ENCODE results near the gene ERBB4.

Gene ERBB4

GRCh38 chr2:212066546-212066945, 472.1 kb downstream of the ERBB4 start:
- H3K4me3 ChIP-seq (ENCODE audit: control insufficient read depth, low read depth, low read length), result no peak overlapping the region
- DNase-seq (ENCODE audit: low read depth), result no peak
- TF ChIP-seq CTCF (conservative IDR thresholded peaks at IDR 0.05; ENCODE audit: control insufficient read depth, insufficient read depth, low read depth, low read length), result no peak

GRCh38 chr2:212064318-212064717, 474.3 kb downstream of the ERBB4 start:
- TF ChIP-seq CTCF (conservative IDR thresholded peaks at IDR 0.05; ENCODE audit: control insufficient read depth, insufficient read depth, low read depth, low read length), result no peak
- DNase-seq (ENCODE audit: low read depth), result no peak
- H3K4me3 ChIP-seq (ENCODE audit: control insufficient read depth, low read depth, low read length), result no peak overlapping the region

- no peak for TF ChIP-seq CTCF (conservative IDR thresholded peaks at IDR 0.05; ENCODE audit: control insufficient read depth, insufficient read depth, low read depth, low read length)
- peak; percentile 82 for DNase-seq (ENCODE audit: low read depth)
- no peak overlapping the region for H3K4me3 ChIP-seq (ENCODE audit: control insufficient read depth, low read depth, low read length)
Observed at GRCh38 chr2:212052412-212053159, 486.0 kb downstream of the ERBB4 start.

GRCh38 chr2:212050871-212051270, 487.7 kb downstream of the ERBB4 start:
- TF ChIP-seq CTCF (conservative IDR thresholded peaks at IDR 0.05; ENCODE audit: control insufficient read depth, insufficient read depth, low read depth, low read length), result no peak
- DNase-seq (ENCODE audit: low read depth), result no peak

GRCh38 chr2:212042562-212042961, 496.0 kb downstream of the ERBB4 start:
- no peak for DNase-seq (ENCODE audit: low read depth)
- no peak overlapping the region for H3K4me3 ChIP-seq (ENCODE audit: control insufficient read depth, low read depth, low read length)
- no peak for TF ChIP-seq CTCF (conservative IDR thresholded peaks at IDR 0.05; ENCODE audit: control insufficient read depth, insufficient read depth, low read depth, low read length)

More at GRCh38 chr2:212050871-212051270, 487.7 kb downstream of the ERBB4 start:
- H3K4me3 ChIP-seq (ENCODE audit: control insufficient read depth, low read depth, low read length), result no peak overlapping the region

DNA sequence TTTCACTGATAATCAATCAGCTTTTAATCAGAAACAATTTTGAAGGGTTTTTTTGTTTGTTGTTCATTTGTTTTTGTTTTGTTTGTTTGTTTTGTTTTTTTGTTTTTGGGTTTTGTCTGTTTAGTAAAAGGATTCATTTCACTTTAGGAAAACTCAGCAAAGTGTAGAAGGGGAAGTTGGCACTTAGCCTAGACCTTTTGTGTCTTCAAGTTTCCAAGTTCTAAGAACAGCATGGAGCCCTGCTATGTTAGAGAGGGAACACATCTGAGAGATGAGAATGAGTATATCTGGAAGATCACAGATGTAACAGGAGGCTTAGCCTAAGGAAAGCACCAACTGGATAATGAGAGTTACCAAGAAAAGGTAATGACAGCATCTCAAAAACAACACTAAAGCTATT, 501.5 kb downstream of the ERBB4 start:
- DNase-seq (ENCODE audit: low read depth), result no peak
- H3K4me3 ChIP-seq (ENCODE audit: control insufficient read depth, low read depth, low read length), result no peak overlapping the region
- TF ChIP-seq CTCF (conservative IDR thresholded peaks at IDR 0.05; ENCODE audit: control insufficient read depth, insufficient read depth, low read depth, low read length), result no peak
